Iris pigment epithelial cell (primary cell): ENCODE measurements around the gene NME8.

Experiments used
- DNase-seq: peaks from one replicate; pipeline ENCODE4 v3.0.0-alpha.2; 2011; ENCODE audit warnings: low read depth

The NME8 gene

GRCh38 chr7:37933018-37933566 is 84.7 kb downstream of the NME8 start:
- no peak for DNase-seq

- peak; percentile 23 for DNase-seq
Measured at GRCh38 chr7:37942934-37943610, 94.7 kb downstream of the NME8 start.

- DNase-seq = no peak
Measured at GRCh38 chr7:37943905-37944736, 95.7 kb downstream of the NME8 start.

- no peak for DNase-seq
Measured at GRCh38 chr7:37944737-37945054, 96.3 kb downstream of the NME8 start.

- peak; percentile 54 for DNase-seq
Measured at GRCh38 chr7:37945336-37945735, 96.9 kb downstream of the NME8 start.

- no peak for DNase-seq
Measured at GRCh38 chr7:37947138-37947940, 98.9 kb downstream of the NME8 start.

- no peak for DNase-seq
Measured at GRCh38 chr7:37947941-37948210, 99.5 kb downstream of the NME8 start.
